HG03520 (cell line): ENCODE measurements around the gene COL19A1.

ENCODE experiments used
- ATAC-seq: cut with Tn5 transposase; IDR thresholded peaks from one replicate; pipeline ENCODE4 v1.9.1; 2021; ENCODE audit warnings: mild to moderate bottlenecking, moderate library complexity; ENCODE audit not compliant: unreplicated experiment

COL19A1 gene

GRCh38 chr6:70163795-70164194 is 297.4 kb downstream of the COL19A1 start:
- ATAC-seq = no peak

- no peak for ATAC-seq
Observed at GRCh38 chr6:70164556-70164955, 298.2 kb downstream of the COL19A1 start.

GRCh38 chr6:70166088-70166958 is 300.0 kb downstream of the COL19A1 start:
- ATAC-seq = peak; percentile 84

GRCh38 chr6:70168681-70169377 is 302.5 kb downstream of the COL19A1 start:
- no peak for ATAC-seq

- no peak for ATAC-seq
Observed at GRCh38 chr6:70171236-70171635, 304.9 kb downstream of the COL19A1 start.

- no peak for ATAC-seq
Observed at GRCh38 chr6:70172252-70172651, 305.9 kb downstream of the COL19A1 start.

- no peak for ATAC-seq
Observed at GRCh38 chr6:70175770-70176169, 309.4 kb downstream of the COL19A1 start.

- ATAC-seq = no peak
Observed at GRCh38 chr6:70176842-70177550, 310.6 kb downstream of the COL19A1 start.

GRCh38 chr6:70180183-70180900 is 314.0 kb downstream of the COL19A1 start:
- ATAC-seq = no peak

- peak; percentile 43 for ATAC-seq
Observed at GRCh38 chr6:70180901-70181599, 314.7 kb downstream of the COL19A1 start.

GRCh38 chr6:70183538-70183937 is 317.2 kb downstream of the COL19A1 start:
- ATAC-seq = no peak

- ATAC-seq = no peak
Observed at GRCh38 chr6:70184723-70185122, 318.4 kb downstream of the COL19A1 start.

- ATAC-seq = no peak
Observed at GRCh38 chr6:70186461-70186860, 320.1 kb downstream of the COL19A1 start.

GRCh38 chr6:70188202-70188601 is 321.8 kb downstream of the COL19A1 start:
- ATAC-seq = no peak

GRCh38 chr6:70194421-70194820 is 328.1 kb downstream of the COL19A1 start:
- ATAC-seq = no peak

GRCh38 chr6:70196531-70196930 is 330.2 kb downstream of the COL19A1 start:
- ATAC-seq = no peak

GRCh38 chr6:70198785-70199184 is 332.4 kb downstream of the COL19A1 start:
- ATAC-seq = no peak

- ATAC-seq = no peak
Observed at GRCh38 chr6:70208235-70208790, 342.0 kb downstream of the COL19A1 start.

GRCh38 chr6:70210462-70210861 is 344.1 kb downstream of the COL19A1 start:
- peak; percentile 51 for ATAC-seq
